AG09309 (cell line): ENCODE data around the gene TNNT1.
A peak's percentile ranks its signal among the peaks of the same experiment; 100 is the strongest.

Experiments used
- DNase-seq: peaks from one replicate; pipeline ENCODE4 v3.0.0-alpha.2; 2010; ENCODE audit warnings: low read depth
- H3K4me3 ChIP-seq: 2 replicates; pipeline ENCODE4 v1.5.1; 2011; ENCODE audit warnings: mild to moderate bottlenecking, low read depth, low read length, moderate library complexity; ENCODE audit not compliant: control insufficient read depth
- CTCF ChIP-seq: IDR thresholded peaks from 2 replicates; pipeline ENCODE4 v1.5.1; 2011; ENCODE audit warnings: mild to moderate bottlenecking, low read depth, low read length, inconsistent platforms; ENCODE audit not compliant: insufficient read depth, control insufficient read depth; ENCODE audit errors: missing control alignments

Gene TNNT1

GRCh38 chr19:55092423-55093318, 56.3 kb downstream of the TNNT1 start:
- DNase-seq: no peak
- H3K4me3 ChIP-seq: no peak overlapping the region
- no peak for TF ChIP-seq CTCF

- H3K4me3 ChIP-seq: no peak overlapping the region
- TF ChIP-seq CTCF: no peak
- no peak for DNase-seq
Observed at GRCh38 chr19:55091955-55092354, 57.1 kb downstream of the TNNT1 start.

GRCh38 chr19:55091126-55091910, 57.7 kb downstream of the TNNT1 start:
- H3K4me3 ChIP-seq: no peak overlapping the region
- no peak for TF ChIP-seq CTCF
- no peak for DNase-seq

- no peak for TF ChIP-seq CTCF
- no peak overlapping the region for H3K4me3 ChIP-seq
- no peak for DNase-seq
Observed at GRCh38 chr19:55090564-55090963, 58.4 kb downstream of the TNNT1 start.

GRCh38 chr19:55089342-55089944, 59.6 kb downstream of the TNNT1 start:
- no peak overlapping the region for H3K4me3 ChIP-seq
- DNase-seq: no peak
- TF ChIP-seq CTCF: no peak

GRCh38 chr19:55088543-55089341, 60.3 kb downstream of the TNNT1 start:
- peak; percentile 62 for TF ChIP-seq CTCF
- H3K4me3 ChIP-seq: no peak overlapping the region
- DNase-seq: no peak
